WTC11 (cell line): ENCODE data around the gene IL1RAPL2.

Experiments
- AFF4 ChIP-seq: sonication (generic); formaldehyde crosslinking; IDR thresholded peaks from 2 replicates; pipeline ENCODE4 v1.8.1; 2023; ENCODE audit warnings: mild to moderate bottlenecking, missing genetic modification reagents, borderline replicate concordance
- CTCF ChIP-seq: fragments of 200-600 bp; IDR thresholded peaks from 2 replicates; pipeline ENCODE4 v1.8.0; 2022; ENCODE audit warnings: antibody characterized with exemption
- RELA ChIP-seq: sonication (generic); formaldehyde crosslinking; IDR thresholded peaks from 2 replicates; pipeline ENCODE4 v1.8.1; 2022; ENCODE audit warnings: missing genetic modification reagents, mild to moderate bottlenecking, borderline replicate concordance
- TF ChIP-seq, protein P1 (sequence below): sonication (generic); formaldehyde crosslinking; IDR thresholded peaks from 2 replicates; pipeline ENCODE4 v1.8.1; 2022; ENCODE audit warnings: low read depth, mild to moderate bottlenecking, moderate library complexity, missing genetic modification reagents, borderline replicate concordance

- TF ChIP-seq, protein P1, sequence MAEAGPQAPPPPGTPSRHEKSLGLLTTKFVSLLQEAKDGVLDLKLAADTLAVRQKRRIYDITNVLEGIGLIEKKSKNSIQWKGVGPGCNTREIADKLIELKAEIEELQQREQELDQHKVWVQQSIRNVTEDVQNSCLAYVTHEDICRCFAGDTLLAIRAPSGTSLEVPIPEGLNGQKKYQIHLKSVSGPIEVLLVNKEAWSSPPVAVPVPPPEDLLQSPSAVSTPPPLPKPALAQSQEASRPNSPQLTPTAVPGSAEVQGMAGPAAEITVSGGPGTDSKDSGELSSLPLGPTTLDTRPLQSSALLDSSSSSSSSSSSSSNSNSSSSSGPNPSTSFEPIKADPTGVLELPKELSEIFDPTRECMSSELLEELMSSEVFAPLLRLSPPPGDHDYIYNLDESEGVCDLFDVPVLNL (CRISPR knock-in tag): no peak
- TF ChIP-seq CTCF (no peak), AFF4 (CRISPR knock-in tag) (no peak), RELA (CRISPR knock-in tag) (no peak)
Measured at GRCh38 chrX:105314458-105314857, 748.5 kb downstream of the IL1RAPL2 start.
